Stimulated activated CD4-positive, alpha-beta T cell treated with anti-CD3 and anti-CD28 coated beads, TNF-alpha, amount 100 ng/mL, for 1 hour (primary cell): ENCODE data around the gene LIPM.
"Not testable (repeated sequence)": the region's sequence is repeated elsewhere in the genome, so short reads cannot be mapped to it uniquely, and the experiment has no call there.

Experiments
- DNase-seq, 3 donors: peaks; one replicate each; pipeline ENCODE4 v3.0.0-alpha.2; 2020; ENCODE audit warnings: low read depth in 3 of 3, low spot score in 1 of 3

Gene LIPM

GRCh38 chr10:88837632-88838031 is 35.1 kb downstream of the LIPM start:
- DNase-seq = not testable (repeated sequence)

DNA sequence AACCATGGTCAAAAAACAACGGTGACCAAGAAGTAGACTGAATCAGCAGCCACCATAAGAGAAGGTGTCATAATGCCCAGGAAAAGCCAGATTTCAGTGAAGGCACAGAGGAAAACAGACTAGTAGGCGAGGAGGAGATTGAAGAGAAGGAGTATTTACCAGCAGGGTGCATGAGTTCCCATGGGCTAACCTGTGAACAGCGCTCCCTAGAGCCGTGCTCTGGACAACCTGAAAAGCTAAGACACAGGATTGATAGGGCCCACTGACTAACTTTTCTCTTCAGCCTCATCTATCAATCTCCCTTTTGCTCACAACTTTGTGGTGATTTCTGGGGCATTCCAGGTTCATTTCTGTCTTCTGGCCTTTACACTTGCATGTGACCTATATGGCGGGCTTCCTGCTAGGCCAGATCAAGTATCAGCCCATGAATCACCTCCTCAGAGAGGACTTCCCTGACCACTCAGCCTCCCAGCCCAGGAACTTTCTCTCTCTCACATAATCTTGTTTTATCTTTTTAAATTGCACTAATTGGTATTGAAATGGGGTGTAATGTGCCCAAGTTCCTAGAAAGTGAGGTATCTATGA is 36.3 kb downstream of the LIPM start:
- no peak for DNase-seq

GRCh38 chr10:88840104-88840503 is 37.6 kb downstream of the LIPM start:
- no peak for DNase-seq

DNA sequence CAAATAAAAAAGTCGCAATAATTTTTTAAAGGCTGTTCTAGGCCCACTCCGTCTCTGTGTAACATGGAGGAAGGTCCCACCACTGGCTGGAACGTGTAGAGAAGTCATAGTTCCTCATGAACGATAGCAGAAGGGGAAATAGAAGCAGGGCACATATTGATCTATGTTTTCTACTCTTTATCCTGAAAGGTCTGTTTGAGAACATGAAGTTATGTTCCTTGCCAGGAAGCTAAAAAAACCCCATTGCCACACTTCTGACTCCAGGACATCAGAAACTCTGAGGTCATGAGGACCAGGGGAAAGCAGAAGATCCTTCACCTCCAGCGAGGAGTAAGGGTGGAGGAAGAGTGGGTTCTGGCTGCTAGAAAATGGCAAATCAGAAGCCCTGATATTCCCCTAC is 38.4 kb downstream of the LIPM start:
- DNase-seq = no peak

- no peak for DNase-seq
These were observed 39.0 kb downstream of the LIPM start for GRCh38 chr10:88841316-88842111.

DNA sequence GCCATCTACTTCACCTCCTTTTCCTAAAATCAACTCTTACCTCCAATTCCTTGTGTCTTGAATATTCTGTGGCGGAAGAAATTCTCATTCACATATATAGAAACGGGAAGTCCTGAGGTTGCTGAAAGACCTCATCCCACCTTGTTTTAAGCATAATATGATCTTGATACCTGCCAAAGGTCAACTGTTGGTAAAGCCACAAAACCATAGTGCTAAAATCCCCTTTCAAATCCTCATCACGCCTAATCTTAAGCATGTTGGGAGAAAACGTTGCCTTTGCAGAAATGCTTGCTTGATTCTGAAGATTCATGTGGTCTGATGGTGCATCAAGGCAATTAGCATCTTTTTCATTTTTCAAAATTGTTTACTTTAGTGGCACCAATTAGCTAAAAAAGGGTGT is 40.6 kb downstream of the LIPM start:
- no peak for DNase-seq

- DNase-seq = no peak
These were observed 46.0 kb downstream of the LIPM start for GRCh38 chr10:88848499-88848898.

DNA sequence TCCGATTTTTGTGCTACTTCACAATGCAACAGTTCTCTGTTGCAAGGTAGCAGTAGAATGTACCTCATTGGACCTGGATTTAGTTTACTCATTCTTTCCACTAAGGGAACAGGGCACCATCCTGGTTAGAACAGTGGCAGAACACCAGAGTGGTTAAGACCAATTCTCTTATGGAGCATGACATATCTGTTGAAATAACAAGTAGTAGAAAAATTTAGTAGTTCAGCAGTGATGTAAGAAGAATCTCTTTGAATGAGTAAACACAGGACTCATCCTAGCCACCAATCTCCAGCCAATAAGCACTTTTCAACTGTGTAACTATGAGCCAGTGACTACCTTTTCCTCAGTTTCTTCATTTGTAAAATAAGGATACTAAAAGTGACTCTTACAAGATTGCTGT is 46.7 kb downstream of the LIPM start:
- no peak for DNase-seq

GRCh38 chr10:88850712-88851111 is 48.2 kb downstream of the LIPM start:
- DNase-seq = no peak

- DNase-seq = no peak
These were observed 49.2 kb downstream of the LIPM start, which contains the start of gene ANKRD22 for GRCh38 chr10:88851706-88852105. Gene ANKRD22 (minus strand): TSS chr10:88851844. CDS start chr10:88851607, 237 bp downstream.

DNA sequence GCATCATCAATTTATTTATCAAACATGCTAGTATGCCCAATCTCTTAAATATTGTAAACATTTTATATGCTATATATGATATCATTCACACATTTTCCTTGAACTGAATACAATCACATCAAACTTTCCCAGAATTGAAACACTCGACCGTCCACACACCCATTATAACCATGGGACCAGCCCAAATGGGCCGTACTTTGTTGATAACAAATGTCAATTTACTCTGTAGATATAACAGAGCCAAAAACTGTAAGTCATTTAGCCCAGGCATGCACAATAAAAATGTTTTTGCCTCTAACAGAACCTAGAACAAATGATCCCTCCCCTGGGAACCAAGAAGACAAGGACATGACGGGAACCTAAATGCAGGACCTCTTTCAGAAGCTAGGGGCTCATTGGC is 49.8 kb downstream of the LIPM start:
- no peak for DNase-seq

DNA sequence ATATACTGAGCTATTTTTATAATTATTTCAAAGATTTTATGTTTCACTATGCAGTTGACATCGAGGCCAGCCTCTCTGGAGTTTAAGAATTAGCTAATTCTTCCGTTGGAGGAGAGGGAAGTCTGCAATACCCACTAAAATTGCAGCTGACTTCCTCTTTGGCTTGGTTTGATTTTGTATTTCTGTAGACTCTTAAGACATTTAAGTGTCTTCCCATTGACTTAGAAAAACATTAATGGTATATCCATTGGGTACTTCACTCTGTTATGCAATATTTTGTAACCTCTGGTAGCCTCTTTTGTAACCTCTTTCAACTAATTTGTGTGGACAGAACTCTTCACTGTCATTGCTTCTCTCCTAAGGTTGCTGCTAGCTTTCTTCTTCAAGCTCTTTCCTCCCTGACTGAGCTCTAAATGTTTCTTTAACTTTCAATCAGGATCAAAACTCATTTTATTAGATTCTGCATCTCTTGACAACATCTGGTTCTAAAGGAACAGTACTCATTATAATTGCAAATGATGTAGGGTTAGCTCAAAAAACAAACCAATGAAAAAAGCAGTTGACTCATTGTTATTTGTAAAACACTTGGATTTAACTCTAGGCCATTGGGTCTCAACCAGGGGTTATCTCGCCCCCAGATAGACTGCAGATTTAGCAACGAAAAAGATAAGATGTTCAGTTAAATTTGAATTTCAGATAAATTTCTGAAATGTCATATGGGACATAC is 50.8 kb downstream of the LIPM start:
- no peak for DNase-seq

DNA sequence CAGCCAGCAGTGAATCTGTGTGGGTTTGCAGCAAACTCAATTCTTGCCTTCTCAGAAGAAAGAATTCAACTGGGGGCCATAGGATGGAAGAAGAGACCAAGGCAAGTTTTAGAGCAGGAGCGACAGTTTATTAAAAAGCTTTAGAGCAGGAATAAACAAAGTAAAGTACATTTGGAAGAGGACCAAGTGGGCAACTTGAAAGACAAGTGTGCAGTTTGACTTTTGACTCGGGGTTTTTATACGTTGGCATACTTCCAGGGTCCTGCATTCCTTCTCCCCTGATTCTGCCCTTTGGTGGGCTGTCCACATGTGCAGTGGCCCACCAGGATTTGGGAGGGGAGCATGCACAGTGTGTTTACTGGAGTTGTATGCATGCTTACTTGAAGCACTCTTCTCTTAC is 52.2 kb downstream of the LIPM start:
- no peak for DNase-seq

GRCh38 chr10:88857831-88858230 is 55.3 kb downstream of the LIPM start:
- DNase-seq = no peak

DNA sequence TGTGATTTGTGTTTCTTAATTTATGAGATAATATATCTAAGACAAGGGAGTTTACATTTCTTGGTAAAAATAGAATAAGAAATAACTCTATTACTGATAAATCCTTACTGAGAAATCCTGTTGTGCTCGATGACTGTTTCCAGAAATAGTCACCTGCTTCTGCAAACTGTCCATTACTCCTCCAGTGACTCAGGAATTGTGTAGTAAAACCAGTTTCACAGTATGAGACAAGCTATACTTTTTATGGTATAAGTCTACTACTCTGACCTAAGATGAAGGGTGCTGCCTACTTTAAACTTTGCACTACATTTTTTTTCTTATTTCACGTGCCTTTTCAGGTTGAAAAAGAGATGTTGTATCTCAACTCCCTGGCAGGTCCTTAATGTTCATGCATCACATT is 56.0 kb downstream of the LIPM start:
- DNase-seq = no peak

- DNase-seq = no peak
These were observed 58.5 kb downstream of the LIPM start for GRCh38 chr10:88861036-88861435.

- no peak for DNase-seq
These were observed 62.8 kb downstream of the LIPM start for GRCh38 chr10:88865281-88865876.

- no peak for DNase-seq
These were observed 63.9 kb downstream of the LIPM start for GRCh38 chr10:88866454-88866853.

GRCh38 chr10:88870089-88870488 is 67.6 kb downstream of the LIPM start:
- DNase-seq = no peak
